Mucosa of descending colon (tissue), 3 donors: ENCODE measurements around the gene FHIT. TPM values are rescaled to one million over a fixed set of nuclear protein-coding genes. Genes with fewer than 3 reads are reported as not detected.
"Not testable (repeated sequence)": the region's sequence is repeated elsewhere in the genome, so short reads cannot be mapped to it uniquely, and the experiment has no call there.

Experiments used
- ATAC-seq: fragments of 200-7000 bp; cut with Tn5 transposase; one replicate; pipeline ENCODE4 v1.9.1; 2020; ENCODE audit warnings: mild to moderate bottlenecking, moderate library complexity
- DNase-seq, 3 donors: peaks; one replicate each; pipeline ENCODE4 v3.0.0-alpha.2; 2020
- H3K36me3 ChIP-seq: fragments of 200-600 bp; one replicate; pipeline ENCODE4 v1.8.0; 2021; ENCODE audit warnings: low read depth, mild to moderate bottlenecking
- H3K4me1 ChIP-seq: fragments of 200-600 bp; one replicate; pipeline ENCODE4 v1.8.0; 2021; ENCODE audit warnings: low read depth, mild to moderate bottlenecking
- H3K4me3 ChIP-seq: fragments of 200-600 bp; one replicate; pipeline ENCODE4 v1.8.0; 2021; ENCODE audit warnings: mild to moderate bottlenecking
- H3K9me3 ChIP-seq: fragments of 200-600 bp; one replicate; pipeline ENCODE4 v1.8.0; 2021; ENCODE audit warnings: mild to moderate bottlenecking
- CTCF ChIP-seq: fragments of 200-600 bp; IDR thresholded peaks from one replicate; pipeline ENCODE4 v1.8.0; 2022; ENCODE audit warnings: antibody characterized with exemption, mild to moderate bottlenecking
- intact Hi-C, 2 donors: fragments of 100-400 bp; cut with DNase I in 1 of 2; cut with micrococcal nuclease in 1 of 2; formaldehyde crosslinking; loops; one replicate each; pipeline versions ENCODE4 v1.11.0 to v1.11.1; 2022; cut with DNase I, micrococcal nuclease
- total RNA-seq, 3 donors: library from RNA; stranded (reverse); fragmentation: NEBNext Ultra II Directional in 2 of 3; extraction: Animal tissue kit (Norgen Biotek cat#: 25700) in 2 of 3; gene quantifications; one replicate each; pipeline versions ENCODE4 v1.2.1 to v1.2.4, GENCODE V29; 2021 to 2023
- donor health status: DM: no; HTN: no; CAD: no; lungs with moderate emphysema.
- donor health status: DM: no; HTN: no; CAD: no.
- donor health status: DM: no; HTN: yes; CAD: no.

FHIT gene
- total RNA-seq, 3 donors from 2014 or later: 8.9 to 20.7 (median 18.6) TPM

DNA sequence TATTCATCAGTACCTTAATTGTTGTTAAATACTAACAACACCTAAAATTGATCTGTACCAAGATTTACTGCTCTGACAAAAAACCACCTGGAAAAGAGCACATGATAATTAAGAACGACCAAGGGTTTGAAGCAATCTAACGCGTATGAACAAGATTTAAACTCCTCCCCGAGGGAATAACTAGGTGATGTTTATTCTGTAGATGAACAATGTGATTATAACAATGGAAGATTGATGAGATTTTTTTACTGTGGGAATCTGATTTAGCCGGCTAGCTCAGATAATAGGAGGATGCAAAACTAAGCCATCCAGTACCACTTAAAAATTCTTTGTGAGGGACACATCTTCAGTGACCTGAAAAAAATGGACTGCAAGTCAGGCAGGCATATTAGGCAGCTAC, 222.1 kb downstream of the FHIT start:
- DNase-seq (no peak), ATAC-seq (no peak)
- Histone ChIP-seq H3K4me3 (no peak overlapping the region), H3K36me3 (no peaks in the 10 kb centered on the region), H3K9me3 (no peaks in the 10 kb centered on the region), H3K4me1 (no peaks in the 10 kb centered on the region)
- no peak for TF ChIP-seq CTCF
- intact Hi-C loops: no loop called here

GRCh38 chr3:61018807-61019206, 232.4 kb downstream of the FHIT start:
- no peak for DNase-seq
- H3K4me3 ChIP-seq: no peak overlapping the region
- H3K9me3 ChIP-seq: peaks cover 13% of the 10 kb centered on the region
- no peak for ATAC-seq
- no peak for TF ChIP-seq CTCF
- intact Hi-C loops: no loop called here
- no peaks in the 10 kb centered on the region for H3K4me1 ChIP-seq
- no peaks in the 10 kb centered on the region for H3K36me3 ChIP-seq

GRCh38 chr3:61017028-61017427, 234.2 kb downstream of the FHIT start:
- intact Hi-C loops, ATAC-seq, DNase-seq, H3K9me3 ChIP-seq, H3K4me1 ChIP-seq, H3K4me3 ChIP-seq, H3K36me3 ChIP-seq: not testable (repeated sequence)

- ATAC-seq: no peak
- DNase-seq: no peak
- intact Hi-C loops: no loop called here
Measured at GRCh38 chr3:61015859-61016258, 235.4 kb downstream of the FHIT start.

DNA sequence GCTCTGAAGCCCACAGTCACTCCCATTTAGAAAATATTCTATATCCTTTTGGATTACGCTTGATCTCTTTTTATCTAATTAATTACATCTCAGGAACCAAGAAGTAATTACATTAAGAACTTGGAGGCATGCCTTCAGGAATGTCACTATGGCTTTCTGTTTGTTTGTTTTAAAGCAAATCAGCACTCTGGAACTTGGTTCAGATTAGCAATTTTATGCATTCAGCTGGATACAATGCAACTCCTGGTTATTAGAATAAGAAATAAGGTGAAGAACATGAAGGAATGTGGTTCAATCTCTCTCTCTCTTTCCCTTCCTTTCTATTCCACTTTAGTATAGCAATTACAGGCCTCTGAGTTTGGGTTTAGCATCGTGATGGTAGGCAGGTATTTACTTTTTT, 235.8 kb downstream of the FHIT start:
- H3K36me3 ChIP-seq: no peaks in the 10 kb centered on the region
- H3K4me3 ChIP-seq: no peak overlapping the region
- DNase-seq (no peak), ATAC-seq (no peak)
- H3K4me1 ChIP-seq: no peaks in the 10 kb centered on the region
- TF ChIP-seq CTCF: no peak
- H3K9me3 ChIP-seq: no peaks in the 10 kb centered on the region
- intact Hi-C loops: no loop called here

More at GRCh38 chr3:61015859-61016258, 235.4 kb downstream of the FHIT start:
- no peaks in the 10 kb centered on the region for H3K9me3 ChIP-seq
- H3K4me3 ChIP-seq: no peak overlapping the region
- TF ChIP-seq CTCF: no peak
- H3K36me3 ChIP-seq: no peaks in the 10 kb centered on the region
- H3K4me1 ChIP-seq: no peaks in the 10 kb centered on the region

- no peak for DNase-seq
- no peaks in the 10 kb centered on the region for H3K36me3 ChIP-seq
- no peak overlapping the region for H3K4me3 ChIP-seq
- ATAC-seq: peak; percentile 52
- intact Hi-C loops: no loop called here
- no peaks in the 10 kb centered on the region for H3K9me3 ChIP-seq
- TF ChIP-seq CTCF: no peak
- no peaks in the 10 kb centered on the region for H3K4me1 ChIP-seq
Measured at GRCh38 chr3:61008998-61009380, 242.3 kb downstream of the FHIT start.
